OCI-LY1 (cell line): ENCODE data around the gene SLAIN1.

Source experiments
- H2AFZ ChIP-seq: fragments of 200-600 bp; sonication (generic), shearing (Covaris generic); 2 replicates; pipeline ENCODE4 v1.6.0; 2014; ENCODE audit warnings: antibody characterized with exemption, mild to moderate bottlenecking, low read length
- H3F3A ChIP-seq: fragments of 200-600 bp; sonication (generic), shearing (Covaris generic); 2 replicates; pipeline ENCODE4 v1.6.0; 2014; ENCODE audit warnings: mild to moderate bottlenecking, antibody characterized with exemption, low read length, moderate library complexity; ENCODE audit not compliant: insufficient read depth
- H3K27ac ChIP-seq: fragments of 200-600 bp; sonication (generic); 2 replicates; pipeline ENCODE4 v1.5.1; 2014; ENCODE audit warnings: low read length, mixed run types, mild to moderate bottlenecking, low read depth; ENCODE audit not compliant: poor library complexity, severe bottlenecking
- H3K27me3 ChIP-seq: fragments of 200-600 bp; sonication (generic); 2 replicates; pipeline ENCODE4 v1.6.0; 2014; ENCODE audit warnings: antibody characterized with exemption, mild to moderate bottlenecking, low read length, moderate library complexity; ENCODE audit not compliant: insufficient read depth
- H3K36me3 ChIP-seq: fragments of 200-600 bp; sonication (generic); 2 replicates; pipeline ENCODE4 v1.6.1; 2014; ENCODE audit warnings: mild to moderate bottlenecking, antibody characterized with exemption, low read length, moderate library complexity, mixed read lengths; ENCODE audit not compliant: insufficient read depth
- H3K4me1 ChIP-seq: fragments of 200-600 bp; sonication (generic); 2 replicates; pipeline ENCODE4 v1.5.1; 2014; ENCODE audit warnings: mild to moderate bottlenecking, low read length, moderate library complexity; ENCODE audit not compliant: insufficient read depth, severe bottlenecking
- H3K4me2 ChIP-seq: fragments of 200-600 bp; sonication (generic), shearing (Covaris generic); 2 replicates; pipeline ENCODE4 v1.6.1; 2014; ENCODE audit warnings: low read length
- H3K4me3 ChIP-seq: fragments of 200-600 bp; sonication (generic); 2 replicates; pipeline ENCODE4 v1.5.1; 2014; ENCODE audit warnings: low read length, low read depth, mild to moderate bottlenecking, mixed read lengths; ENCODE audit not compliant: poor library complexity, severe bottlenecking
- H3K79me2 ChIP-seq: fragments of 200-600 bp; shearing (Covaris generic); 2 replicates; pipeline ENCODE4 v1.6.1; 2016; ENCODE audit warnings: mixed run types, low read length, mixed read lengths; ENCODE audit not compliant: insufficient read depth
- H3K9ac ChIP-seq: fragments of 200-600 bp; sonication (generic), shearing (Covaris generic); 2 replicates; pipeline ENCODE4 v1.6.1; 2014; ENCODE audit warnings: mild to moderate bottlenecking, low read length, mixed read lengths
- H3K9me2 ChIP-seq: fragments of 200-600 bp; sonication (generic), shearing (Covaris generic); 2 replicates; pipeline ENCODE4 v1.6.1; 2014; ENCODE audit warnings: low read depth, mild to moderate bottlenecking, low read length, mixed read lengths
- H3K9me3 ChIP-seq: fragments of 200-600 bp; shearing (Covaris generic); 2 replicates; pipeline ENCODE4 v1.6.1; 2014; ENCODE audit warnings: low read length, mixed read lengths
- H4K20me1 ChIP-seq: fragments of 200-600 bp; sonication (generic), shearing (Covaris generic); 2 replicates; pipeline ENCODE4 v1.6.0; 2016; ENCODE audit warnings: mild to moderate bottlenecking, low read length; ENCODE audit not compliant: insufficient read depth
- EZH2 ChIP-seq: fragments of 200-600 bp; sonication (generic), shearing (Covaris generic); IDR thresholded peaks from 2 replicates; pipeline ENCODE4 v1.8.0; 2017; ENCODE audit warnings: borderline replicate concordance, mixed run types, mild to moderate bottlenecking, antibody characterized with exemption, low read length, moderate library complexity, mixed read lengths
- TF ChIP-seq, protein P1 (sequence below): fragments of 200-600 bp; sonication (generic), shearing (Covaris generic); IDR thresholded peaks from 2 replicates; pipeline ENCODE4 v1.5.1; 2017; ENCODE audit warnings: mild to moderate bottlenecking, antibody characterized with exemption, low read length, moderate library complexity, mixed read lengths

The SLAIN1 gene

GRCh38 chr13:77701305-77701704, 3.8 kb downstream of the SLAIN1 start:
- Histone ChIP-seq H2AFZ (no peak overlapping the region), H3K9ac (no peak overlapping the region), H3K4me1 (peaks cover 44% of the 10 kb centered on the region), H3K9me2 (no peaks in the 10 kb centered on the region), H4K20me1 (no peaks in the 10 kb centered on the region), H3K27ac (no peak overlapping the region), H3K79me2 (peaks cover 35% of the 10 kb centered on the region), H3K4me3 (no peak overlapping the region), H3K4me2 (no peak overlapping the region), H3K27me3 (no peaks in the 10 kb centered on the region), H3K9me3 (no peaks in the 10 kb centered on the region), H3K36me3 (peaks cover under 1% of the 10 kb centered on the region; the same call in 1 of the 2 replicates), H3F3A (no peaks in the 10 kb centered on the region)
- TF ChIP-seq, protein P1, sequence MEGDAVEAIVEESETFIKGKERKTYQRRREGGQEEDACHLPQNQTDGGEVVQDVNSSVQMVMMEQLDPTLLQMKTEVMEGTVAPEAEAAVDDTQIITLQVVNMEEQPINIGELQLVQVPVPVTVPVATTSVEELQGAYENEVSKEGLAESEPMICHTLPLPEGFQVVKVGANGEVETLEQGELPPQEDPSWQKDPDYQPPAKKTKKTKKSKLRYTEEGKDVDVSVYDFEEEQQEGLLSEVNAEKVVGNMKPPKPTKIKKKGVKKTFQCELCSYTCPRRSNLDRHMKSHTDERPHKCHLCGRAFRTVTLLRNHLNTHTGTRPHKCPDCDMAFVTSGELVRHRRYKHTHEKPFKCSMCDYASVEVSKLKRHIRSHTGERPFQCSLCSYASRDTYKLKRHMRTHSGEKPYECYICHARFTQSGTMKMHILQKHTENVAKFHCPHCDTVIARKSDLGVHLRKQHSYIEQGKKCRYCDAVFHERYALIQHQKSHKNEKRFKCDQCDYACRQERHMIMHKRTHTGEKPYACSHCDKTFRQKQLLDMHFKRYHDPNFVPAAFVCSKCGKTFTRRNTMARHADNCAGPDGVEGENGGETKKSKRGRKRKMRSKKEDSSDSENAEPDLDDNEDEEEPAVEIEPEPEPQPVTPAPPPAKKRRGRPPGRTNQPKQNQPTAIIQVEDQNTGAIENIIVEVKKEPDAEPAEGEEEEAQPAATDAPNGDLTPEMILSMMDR = no peak
- no peak for TF ChIP-seq EZH2

DNA sequence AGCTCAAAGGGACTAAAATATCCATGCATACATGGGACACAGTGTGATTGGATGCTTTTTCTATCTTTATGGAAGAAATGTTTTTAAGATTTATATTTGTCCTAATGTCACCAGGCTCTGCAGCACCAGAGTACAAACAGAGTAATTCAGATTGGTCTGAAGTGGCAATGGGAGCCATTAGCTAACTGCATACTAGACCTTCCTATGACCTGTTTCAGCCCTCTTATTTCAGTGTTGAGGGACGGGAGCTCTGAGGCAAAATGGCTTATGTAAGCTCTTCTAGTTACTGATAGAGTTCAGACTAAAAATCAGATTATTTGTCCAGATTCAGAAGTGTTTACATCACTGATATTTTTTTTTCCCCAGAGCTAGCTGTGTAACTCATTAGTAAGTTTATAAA, 4.9 kb downstream of the SLAIN1 start:
- H4K20me1 ChIP-seq = no peaks in the 10 kb centered on the region
- H3K9ac ChIP-seq = no peak overlapping the region
- TF ChIP-seq, protein P1 = no peak
- no peak for TF ChIP-seq EZH2
- H3K4me3 ChIP-seq = no peak overlapping the region
- no peak overlapping the region for H3K4me2 ChIP-seq
- no peaks in the 10 kb centered on the region for H3F3A ChIP-seq
- H2AFZ ChIP-seq = no peak overlapping the region
- peaks cover 35% of the 10 kb centered on the region for H3K79me2 ChIP-seq
- H3K9me3 ChIP-seq = no peaks in the 10 kb centered on the region
- peaks cover 10% of the 10 kb centered on the region for H3K36me3 ChIP-seq
- H3K4me1 ChIP-seq = peaks cover 34% of the 10 kb centered on the region
- no peaks in the 10 kb centered on the region for H3K27me3 ChIP-seq
- H3K27ac ChIP-seq = no peak overlapping the region
- no peaks in the 10 kb centered on the region for H3K9me2 ChIP-seq

GRCh38 chr13:77703408-77703807, 5.9 kb downstream of the SLAIN1 start:
- Histone ChIP-seq H3K36me3 (peaks cover 21% of the 10 kb centered on the region), H3K27ac (no peak overlapping the region), H3K9me3 (peaks cover 6% of the 10 kb centered on the region; the same call in 1 of the 2 replicates), H3F3A (no peaks in the 10 kb centered on the region), H2AFZ (no peak overlapping the region), H3K4me3 (no peak overlapping the region), H3K4me1 (peaks cover 34% of the 10 kb centered on the region), H3K79me2 (peaks cover 35% of the 10 kb centered on the region), H3K9ac (no peak overlapping the region), H3K9me2 (no peaks in the 10 kb centered on the region), H3K27me3 (no peaks in the 10 kb centered on the region), H3K4me2 (no peak overlapping the region), H4K20me1 (no peaks in the 10 kb centered on the region)
- no peak for TF ChIP-seq EZH2
- TF ChIP-seq, protein P1 = no peak
